ENCODE results near the gene COPS2.

Gene COPS2

DNA sequence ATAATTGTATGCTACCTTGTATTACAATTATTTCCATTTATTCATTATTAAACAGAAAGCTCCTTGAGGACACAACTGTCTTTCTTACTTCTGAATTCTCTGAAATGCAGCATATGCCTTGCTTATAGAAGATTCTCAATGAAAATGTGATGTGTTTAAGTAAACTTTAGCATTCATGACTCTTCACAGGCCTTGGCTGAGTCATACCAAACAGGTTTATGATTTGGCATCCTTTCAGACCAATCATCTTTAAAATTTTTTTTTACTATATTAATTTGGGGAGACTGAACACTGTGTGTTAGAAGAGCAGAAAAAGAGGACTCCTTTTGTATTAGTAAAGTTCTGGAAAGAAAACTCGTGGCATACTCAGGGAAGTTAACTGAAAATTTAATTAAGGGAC is 8.3 kb upstream of the COPS2 start:
- DNase-seq (ENCODE audit: insufficient read length, low spot score) (no peak), FAIRE-seq (no peak)

DNA sequence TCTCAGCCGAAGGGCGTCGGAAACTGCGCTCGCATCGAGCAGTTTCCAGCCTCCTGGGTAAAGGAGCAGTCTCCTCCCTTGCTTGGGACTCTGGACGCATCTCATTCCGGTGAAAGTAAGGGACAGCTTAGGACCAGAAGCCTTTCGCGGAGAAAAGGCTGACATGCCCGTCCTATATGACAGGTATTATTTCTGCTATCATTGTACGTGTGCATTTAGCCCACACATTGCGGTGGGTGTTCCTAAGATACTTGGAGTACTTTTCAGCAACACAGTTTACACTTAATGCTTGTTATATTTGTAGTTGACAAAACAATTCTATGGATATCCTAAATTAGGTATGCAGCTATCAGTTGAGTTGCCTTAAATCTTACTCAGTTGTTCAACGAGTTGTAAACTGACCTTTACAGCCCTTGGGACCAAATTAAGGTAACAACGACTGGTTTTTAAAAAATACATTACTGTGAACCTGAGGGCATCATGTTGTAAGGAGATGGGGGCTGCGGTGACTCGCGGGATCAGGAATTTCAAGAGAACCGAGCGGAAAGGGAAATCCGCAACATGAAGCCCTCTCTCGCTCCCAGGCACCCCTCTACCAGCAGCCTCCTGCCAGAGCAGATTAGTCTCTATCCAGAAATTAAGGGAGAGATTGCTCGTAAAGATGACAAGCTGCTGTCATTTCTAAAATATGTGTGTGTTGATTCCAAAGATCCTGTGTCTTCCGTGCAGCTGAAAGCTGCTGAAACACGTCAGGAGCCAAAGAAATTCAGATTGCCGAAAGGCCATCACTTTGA is 632 bp upstream of the COPS2 start:
- no peak for DNase-seq (ENCODE audit: insufficient read length, low spot score)
- no peak for FAIRE-seq

DNA sequence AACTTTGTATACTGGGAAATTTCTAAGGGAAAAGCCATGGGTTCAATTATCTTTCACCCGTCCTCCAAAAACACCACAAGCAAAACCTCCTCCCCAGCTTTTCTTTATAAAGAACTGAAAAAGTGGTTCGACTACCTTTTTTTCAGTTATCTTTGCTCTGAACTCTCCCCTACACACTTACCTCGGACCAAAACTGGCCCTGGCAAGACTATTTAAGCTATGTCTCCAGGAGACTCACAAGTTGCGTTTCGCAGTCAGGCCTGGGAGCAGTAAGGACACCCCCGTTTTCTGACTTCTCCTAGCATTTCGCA is 645 bp downstream of the COPS2 start:
- FAIRE-seq (peak; percentile 37), DNase-seq (ENCODE audit: insufficient read length, low spot score) (no peak)

DNA sequence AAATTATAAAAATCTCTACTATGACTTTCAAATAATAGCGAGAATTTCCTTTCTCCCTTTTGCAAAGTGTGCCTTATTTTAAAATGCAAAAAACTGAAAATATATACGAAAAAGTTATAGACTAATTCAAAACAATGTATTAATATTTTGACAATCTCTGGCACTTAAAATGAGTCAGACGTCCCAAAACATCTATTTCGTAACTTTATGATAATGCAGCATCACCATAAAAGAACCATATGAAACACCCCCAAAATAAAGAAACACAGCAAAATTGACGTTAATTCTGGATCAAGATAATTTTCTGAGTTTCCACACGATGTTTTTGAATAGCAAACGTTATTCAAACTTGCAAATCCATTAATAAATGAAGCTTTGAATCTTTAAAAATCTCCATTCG is 1.0 kb downstream of the COPS2 start:
- no peak for FAIRE-seq

DNA sequence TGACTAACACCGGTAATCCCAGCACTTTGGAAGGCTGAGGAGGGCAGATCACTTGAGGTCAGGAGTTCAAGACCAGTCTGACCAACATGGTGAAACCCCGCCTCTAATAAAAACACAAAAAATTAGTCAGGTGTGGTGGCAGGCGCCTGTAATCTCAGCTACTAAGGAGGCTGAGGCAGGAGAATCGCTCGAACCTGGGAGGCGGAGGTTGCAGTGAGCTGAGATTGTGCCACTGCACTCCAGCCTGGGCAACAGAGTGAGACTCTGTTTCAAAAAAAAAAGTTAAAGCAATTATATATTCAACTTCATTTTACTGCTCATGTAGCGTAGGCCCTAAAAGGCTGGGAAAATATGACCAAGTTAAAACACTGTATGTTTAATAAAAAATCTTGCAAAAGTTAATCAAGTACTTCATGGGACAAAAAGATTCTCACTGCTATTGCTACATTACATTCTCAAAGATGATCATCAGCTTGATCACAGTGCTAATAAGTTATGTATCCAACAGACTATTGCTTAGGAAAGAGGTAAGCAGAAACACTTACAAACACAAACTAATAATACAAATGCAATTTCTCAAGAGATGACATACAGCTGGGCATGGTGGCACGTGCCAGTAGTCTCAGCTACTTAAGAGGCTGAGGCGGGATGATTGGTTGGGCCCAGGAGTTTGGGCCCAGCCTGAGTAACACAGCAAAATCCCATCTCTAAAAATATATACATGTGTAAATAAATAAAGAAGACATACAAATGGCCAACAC is 2.7 kb downstream of the COPS2 start:
- FAIRE-seq (no peak), DNase-seq (ENCODE audit: insufficient read length, low spot score) (no peak)

More for the DNA sequence above, 1.0 kb downstream of the COPS2 start:
- no peak for DNase-seq (ENCODE audit: insufficient read length, low spot score)

DNA sequence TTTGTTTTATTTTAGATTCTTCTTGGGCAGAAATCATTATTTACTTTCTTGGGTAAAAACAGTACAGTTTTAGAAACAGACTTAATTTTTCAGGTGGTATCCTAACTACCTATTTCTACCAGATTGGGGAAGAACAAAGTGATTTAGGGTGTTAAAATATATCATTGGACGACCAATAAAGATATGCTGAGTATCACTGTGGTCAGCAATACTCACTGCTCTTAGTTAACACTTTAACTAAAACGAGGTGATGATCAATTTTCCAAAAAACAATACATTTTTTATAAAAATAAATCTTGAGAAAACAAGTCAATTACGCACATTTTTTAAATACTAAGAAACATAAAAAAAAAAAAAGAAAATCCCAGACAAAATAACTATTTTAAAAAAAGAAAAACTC is 3.6 kb downstream of the COPS2 start:
- no peak for DNase-seq (ENCODE audit: insufficient read length, low spot score)
- FAIRE-seq, result no peak

DNA sequence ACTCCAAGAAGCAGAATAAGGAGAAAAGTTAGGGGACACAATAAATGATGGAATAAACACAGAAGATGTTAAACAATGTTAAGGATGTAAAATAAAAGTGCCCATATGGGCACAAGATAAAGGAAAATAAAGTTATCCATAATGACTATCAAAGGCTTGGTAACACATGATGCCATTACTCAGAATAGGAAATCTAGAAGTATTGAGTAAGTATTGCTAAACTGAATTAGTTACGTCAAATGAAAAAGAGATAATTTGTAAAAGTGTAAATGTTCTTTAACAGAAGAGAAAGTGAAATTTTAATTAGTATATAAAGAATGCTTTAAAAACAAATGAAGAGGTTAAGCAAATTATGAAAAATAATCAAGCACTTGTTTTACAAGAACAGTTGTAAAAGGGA is 6.7 kb downstream of the COPS2 start:
- no peak for FAIRE-seq

DNA sequence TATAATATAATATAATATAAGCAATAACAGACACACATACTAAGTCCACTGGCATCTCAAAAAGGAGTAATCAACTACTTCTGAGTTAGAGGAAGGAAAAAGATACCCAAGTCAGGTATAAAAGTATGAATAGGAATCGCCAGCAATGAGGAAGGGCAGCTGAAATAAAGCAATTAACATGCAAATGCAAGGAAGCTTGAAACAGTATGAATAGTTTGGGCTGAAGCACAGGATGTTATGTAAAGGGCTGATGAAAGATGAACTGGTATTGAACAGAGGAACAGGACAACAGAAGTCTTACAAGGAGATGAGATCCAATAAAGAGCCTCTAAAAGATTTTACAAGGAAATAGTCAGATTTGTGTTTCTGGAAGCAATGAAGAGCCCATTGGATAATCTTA is 7.1 kb downstream of the COPS2 start:
- DNase-seq (ENCODE audit: insufficient read length, low spot score) (no peak), FAIRE-seq (no peak)

More for the DNA sequence above, 6.7 kb downstream of the COPS2 start:
- no peak for DNase-seq (ENCODE audit: insufficient read length, low spot score)

DNA sequence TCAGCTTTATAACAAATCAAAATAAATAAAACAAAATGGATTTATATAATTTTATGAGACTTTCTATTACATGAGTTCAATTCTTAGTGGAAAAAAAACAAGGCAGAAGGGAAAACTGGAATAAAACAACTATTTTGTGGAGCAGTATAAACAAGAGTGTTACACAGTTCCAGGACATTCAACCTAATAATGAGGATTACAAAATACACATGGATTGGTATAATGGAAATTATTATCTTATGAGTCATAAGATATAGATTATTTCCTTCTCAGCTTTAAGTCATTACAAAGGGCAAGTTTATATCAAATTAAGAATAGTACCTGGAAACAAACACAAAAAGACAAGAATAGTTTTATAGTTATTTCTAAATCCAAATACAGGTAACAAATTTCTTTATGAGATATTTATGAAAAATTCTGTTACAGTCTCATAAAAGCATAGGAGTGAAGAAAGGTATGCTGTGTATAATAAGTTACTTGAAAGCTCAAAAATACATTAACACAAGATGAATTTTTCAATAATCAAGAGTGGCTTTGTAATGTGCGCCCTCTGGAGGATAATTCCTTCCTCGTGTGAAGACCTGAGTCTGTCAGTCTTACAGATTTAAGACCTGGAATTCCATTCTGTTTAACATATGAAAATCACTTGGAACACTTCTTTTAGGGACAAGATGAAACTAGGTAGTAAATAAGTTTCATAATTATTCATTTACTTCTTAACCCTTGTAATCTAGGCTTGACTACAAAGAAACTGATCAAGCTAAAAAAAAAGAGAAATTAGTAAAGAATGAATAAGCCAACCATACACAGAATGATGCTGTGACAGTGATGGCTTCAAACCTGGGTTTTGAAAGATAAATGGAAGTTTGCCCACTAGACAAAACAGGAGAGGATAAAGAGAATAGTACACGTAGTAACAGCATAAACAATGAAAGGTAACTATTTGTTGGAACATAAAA is 9.5 kb downstream of the COPS2 start:
- DNase-seq (ENCODE audit: insufficient read length, low spot score) (no peak), FAIRE-seq (peak; percentile 80)

DNA sequence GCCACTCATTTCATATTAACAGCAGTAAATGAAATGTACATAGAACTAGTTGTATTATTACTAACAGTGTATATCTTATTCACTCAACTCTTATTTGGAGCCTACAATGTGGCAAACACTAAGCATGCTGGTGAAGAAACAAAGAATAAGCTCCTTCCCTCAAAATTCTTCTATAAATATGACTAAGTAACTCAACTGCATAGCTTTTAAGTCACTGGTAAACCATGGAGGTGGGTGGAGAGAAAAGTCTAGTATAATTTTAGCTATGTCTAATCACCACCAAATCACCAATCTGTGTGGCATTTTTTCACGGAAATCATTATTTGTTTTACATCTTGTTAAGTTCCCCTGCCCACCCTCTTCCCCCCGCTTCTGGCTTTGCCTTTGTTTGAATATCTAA is 17.5 kb downstream of the COPS2 start:
- DNase-seq (ENCODE audit: insufficient read length, low spot score) (no peak), FAIRE-seq (no peak)

DNA sequence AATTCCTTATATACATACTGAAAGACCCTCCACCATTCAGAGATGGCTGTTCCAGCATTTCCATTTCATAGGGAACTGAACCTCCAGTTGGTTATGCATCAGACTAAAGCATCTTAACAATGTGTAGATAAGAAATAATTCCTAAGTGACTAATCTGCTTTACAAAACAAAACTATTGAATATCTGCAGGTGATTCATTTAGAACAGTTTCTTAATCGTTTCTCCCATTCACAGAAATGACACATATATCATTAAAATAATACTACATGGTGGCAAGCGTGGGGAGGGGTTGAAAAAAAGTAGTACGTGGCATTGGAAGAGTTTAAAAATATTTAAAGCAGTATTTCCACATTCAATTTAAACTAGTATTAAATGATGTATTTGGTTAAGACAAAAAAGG is 19.5 kb downstream of the COPS2 start:
- DNase-seq (ENCODE audit: insufficient read length, low spot score) (no peak), FAIRE-seq (peak; percentile 35)

DNA sequence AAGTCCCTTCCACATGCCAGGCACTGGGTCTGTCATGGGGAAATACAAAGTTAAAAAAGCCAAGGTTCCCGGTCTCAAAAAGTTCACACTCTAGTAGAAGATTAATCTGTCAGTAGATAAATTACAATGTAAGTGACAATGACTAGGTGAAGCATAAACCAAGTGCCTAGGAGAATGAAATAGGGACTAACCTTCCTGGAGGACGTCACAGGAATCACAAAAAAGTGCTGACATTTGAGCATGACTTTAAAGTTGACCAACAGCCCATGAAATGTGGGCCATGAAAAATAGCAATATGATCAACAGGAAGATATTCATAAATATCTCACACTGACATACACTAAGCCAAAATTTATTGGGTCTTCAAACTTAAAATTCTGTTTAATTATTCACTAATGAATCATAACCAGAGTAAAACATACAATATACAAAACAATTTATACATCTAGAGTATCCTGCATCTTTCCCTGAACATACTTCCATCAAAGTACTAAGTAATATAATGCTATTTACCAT is 20.0 kb downstream of the COPS2 start:
- DNase-seq (ENCODE audit: insufficient read length, low spot score) (no peak), FAIRE-seq (peak; percentile 84)

DNA sequence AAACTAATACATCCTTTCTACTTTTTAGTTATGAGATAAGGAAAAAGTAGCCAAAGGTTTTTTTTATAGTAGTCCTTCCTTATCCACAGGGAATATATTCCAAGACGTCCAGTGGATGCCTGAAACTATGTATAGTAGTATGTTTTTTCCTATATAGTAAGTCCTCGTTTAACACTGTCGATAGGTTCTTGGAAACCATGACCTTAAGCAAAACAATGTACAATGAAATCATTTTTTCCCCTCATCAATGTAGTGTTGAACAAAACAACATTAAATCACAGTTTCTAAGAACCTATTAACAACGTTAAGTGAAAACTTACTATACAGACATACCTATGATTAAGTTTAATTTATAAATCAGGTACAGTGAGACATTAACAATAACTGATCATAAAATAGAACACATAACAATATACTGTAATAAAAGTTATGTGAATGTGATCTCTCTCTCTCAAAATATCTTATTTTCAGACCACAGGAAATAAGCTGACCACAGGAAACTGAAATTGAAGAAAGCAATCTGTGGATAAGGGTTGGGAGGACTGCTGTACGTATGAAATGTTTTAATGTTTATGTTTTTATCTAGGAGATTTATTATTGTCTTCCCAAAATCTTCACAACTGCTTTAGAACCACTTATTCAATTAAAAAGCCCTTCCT is 20.6 kb downstream of the COPS2 start:
- FAIRE-seq (no peak), DNase-seq (ENCODE audit: insufficient read length, low spot score) (no peak)

DNA sequence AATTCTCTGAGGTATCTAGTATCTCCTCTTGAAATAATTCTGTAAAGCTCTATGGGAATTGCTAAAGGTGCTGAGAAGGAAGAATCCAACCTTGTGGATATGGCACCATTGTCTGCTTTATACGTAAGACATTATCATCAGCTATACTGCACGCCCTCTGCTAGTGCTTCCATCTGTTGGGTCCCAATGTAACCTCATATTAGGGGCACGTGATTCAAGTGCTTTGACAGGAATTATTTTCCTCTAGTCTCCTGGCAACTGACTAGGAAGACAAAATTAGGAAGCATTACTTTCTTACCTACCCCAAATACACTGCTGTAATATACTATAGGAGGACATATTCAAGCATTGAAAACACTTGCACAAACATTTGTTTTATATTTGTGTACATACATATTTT is 24.0 kb downstream of the COPS2 start:
- DNase-seq (ENCODE audit: insufficient read length, low spot score), result no peak
- no peak for FAIRE-seq

DNA sequence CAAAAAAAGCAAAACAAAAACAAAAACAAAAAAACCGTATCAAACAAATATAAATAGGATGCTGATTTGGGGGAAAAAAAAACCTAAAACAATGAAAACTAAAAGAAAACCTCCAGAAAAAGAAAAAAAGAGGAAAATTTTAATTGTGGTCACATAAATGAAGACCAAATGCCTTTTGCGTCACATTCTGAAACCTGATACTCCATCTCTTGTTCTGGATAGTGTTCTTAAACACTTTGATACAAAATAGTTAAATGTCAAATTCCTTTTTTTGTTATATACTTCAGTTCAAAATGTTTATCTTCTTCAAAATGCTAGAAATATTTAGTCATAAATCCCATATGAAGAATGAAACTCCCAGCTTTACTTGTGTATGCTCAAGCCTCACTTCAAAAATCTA is 31.0 kb downstream of the COPS2 start:
- DNase-seq (ENCODE audit: insufficient read length, low spot score) (no peak), FAIRE-seq (no peak)

DNA sequence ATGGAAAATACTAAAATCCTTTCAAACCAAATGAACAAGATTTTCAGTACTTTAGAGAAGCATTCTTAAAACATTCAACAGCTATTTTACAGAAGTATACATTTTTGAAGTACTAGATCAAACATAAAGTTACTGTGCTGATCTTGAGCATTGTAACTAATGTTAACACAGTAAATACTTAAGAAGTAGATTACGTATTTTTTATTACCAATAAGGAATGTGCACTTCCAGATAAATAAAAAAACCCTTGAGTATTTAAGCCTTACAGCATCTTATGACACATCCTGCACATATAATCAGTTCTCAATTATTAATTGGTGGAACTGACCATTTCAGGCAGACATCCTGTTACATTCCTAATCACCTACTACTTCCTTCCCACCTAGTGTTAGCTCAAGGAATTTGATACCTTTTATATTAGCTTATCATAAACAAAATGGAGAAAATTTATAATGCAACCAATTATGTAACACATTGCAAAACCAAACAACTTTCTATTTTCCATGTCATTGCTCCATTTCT is 32.8 kb downstream of the COPS2 start:
- DNase-seq (ENCODE audit: insufficient read length, low spot score), result no peak
- FAIRE-seq, result peak; percentile 18

DNA sequence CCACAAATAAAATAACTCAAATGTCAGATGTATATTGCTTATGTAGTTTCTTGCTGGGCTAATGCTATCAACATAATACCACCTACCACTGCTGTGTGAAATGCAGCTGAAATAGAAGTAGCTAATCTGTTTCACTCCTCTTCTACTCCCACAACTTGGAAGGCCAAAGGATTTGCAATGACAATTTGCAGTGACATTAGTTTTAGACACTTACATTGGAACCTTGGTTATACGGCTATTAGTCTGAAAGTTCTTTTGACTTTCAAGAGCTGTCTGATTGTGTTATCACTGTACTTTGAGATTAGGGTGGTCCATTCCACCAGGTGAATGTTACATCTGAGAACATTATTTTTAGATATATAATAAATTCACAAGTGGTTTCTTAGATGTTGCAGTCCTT is 33.5 kb downstream of the COPS2 start:
- FAIRE-seq (no peak), DNase-seq (ENCODE audit: insufficient read length, low spot score) (no peak)

DNA sequence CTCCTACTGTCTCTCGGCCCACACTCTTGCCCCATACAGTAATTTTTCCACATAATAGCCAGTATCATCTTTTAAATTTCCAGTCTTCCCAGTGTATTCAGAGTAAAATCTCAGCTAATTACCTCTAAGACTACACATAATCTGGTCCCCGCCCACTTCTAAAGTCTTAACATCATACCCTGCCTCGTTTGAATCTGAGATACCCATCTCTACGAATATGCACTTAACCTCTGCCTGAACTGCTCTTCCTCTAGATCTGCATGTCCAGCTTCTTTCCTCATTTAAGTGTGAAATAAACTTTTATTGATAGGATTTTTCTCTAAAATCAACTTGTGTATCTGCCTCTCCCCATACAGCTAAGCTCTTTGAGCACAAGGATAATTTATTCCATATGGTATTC is 34.6 kb downstream of the COPS2 start:
- FAIRE-seq (no peak), DNase-seq (ENCODE audit: insufficient read length, low spot score) (no peak)

DNA sequence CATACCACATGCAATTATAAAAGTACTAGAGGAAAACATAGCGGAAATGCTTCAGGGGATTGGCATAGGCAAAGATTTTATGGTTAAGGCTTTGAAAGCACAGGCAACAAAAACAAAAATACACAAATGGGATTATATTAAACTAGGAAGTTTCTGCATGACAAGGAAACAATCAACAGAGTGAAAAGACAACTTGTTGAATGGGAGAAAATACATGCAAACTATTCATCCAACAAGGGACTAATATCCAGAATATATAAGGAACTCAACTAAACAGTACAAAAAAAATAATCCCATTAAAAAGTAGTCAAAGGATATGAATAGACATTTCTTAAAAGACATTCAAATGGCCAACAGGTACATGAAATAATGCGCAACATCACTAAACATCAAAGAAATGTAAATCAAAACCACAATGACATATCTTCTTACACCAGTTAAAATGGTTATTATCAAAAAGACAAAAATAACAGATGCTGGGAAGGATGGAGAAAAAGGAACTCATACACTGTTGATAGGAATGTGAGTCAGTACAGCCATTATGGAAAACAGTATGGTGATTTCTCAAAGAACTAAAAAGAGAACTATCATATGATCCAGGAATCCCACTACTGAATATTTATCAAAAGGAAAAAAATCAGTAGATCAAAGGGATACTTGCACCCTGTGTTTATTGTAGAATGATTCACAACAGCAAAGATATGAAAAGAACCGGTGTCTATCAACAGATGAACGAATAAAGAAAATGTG is 39.1 kb downstream of the COPS2 start:
- no peak for FAIRE-seq
- DNase-seq (ENCODE audit: insufficient read length, low spot score), result no peak

DNA sequence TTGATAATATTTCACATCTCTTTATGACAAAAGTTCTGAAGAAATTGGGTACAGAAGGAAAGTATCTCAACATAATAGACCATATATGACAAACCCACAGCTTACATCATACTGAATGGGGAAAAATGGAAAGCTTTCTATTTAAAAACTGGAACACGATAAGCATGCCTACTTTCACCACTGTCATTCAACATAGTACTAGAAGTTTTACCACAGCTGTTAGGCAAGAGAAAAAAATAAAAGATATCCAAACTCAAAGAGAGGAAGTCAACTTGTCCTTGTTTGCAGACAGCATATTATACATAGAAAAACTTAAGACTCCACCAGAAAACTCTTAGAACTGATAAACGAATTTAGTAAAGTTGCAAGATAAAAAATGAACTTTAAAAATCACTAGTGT is 40.3 kb downstream of the COPS2 start:
- no peak for DNase-seq (ENCODE audit: insufficient read length, low spot score)
- no peak for FAIRE-seq
